Ovary (tissue), 9 donors: Measurements from ENCODE around the gene CSTF2. TPM values are rescaled to one million over a fixed set of nuclear protein-coding genes. Genes with fewer than 3 reads are reported as not detected.

ENCODE experiments used
- DNase-seq, 5 donors: peaks; one replicate each; pipeline ENCODE4 v3.0.0-alpha.2; 2019 to 2020
- H3K27ac ChIP-seq, 2 donors: fragments of 200-600 bp; one replicate each; pipeline versions ENCODE4 v1.5.1 to v1.8.0; 2019 to 2022
- H3K27me3 ChIP-seq: fragments of 200-600 bp; one replicate; pipeline ENCODE4 v1.8.0; 2022
- H3K36me3 ChIP-seq: fragments of 200-600 bp; sonication (generic); one replicate; pipeline ENCODE4 v1.5.1; 2019
- H3K4me1 ChIP-seq: one replicate; pipeline ENCODE4 v1.8.1; 2013; ENCODE audit warnings: mild to moderate bottlenecking, moderate library complexity; ENCODE audit not compliant: insufficient read depth
- H3K4me3 ChIP-seq: fragments of 200-600 bp; sonication (generic); one replicate; pipeline ENCODE4 v1.5.1; 2017
- H3K9me3 ChIP-seq, 2 donors: fragments of 200-600 bp in 1 of 2; sonication (generic) in 1 of 2; one replicate each; pipeline versions ENCODE4 v1.5.1 to v1.8.1; 2013 to 2019; ENCODE audit warnings: mild to moderate bottlenecking in 1 of 2, moderate library complexity in 1 of 2
- EP300 ChIP-seq: sonication (generic); formaldehyde crosslinking; IDR thresholded peaks from one replicate; pipeline ENCODE4 v1.6.1; 2017; ENCODE audit warnings: antibody characterized with exemption
- POLR2A ChIP-seq: fragments of 450-650 bp; IDR thresholded peaks from one replicate; pipeline ENCODE4 v1.6.1; 2017; ENCODE audit warnings: antibody characterized with exemption, mild to moderate bottlenecking, moderate library complexity
- WGBS, 3 donors: extraction: QIAGEN DNeasy Blood & Tissue Kit in 1 of 3; methylation state at CpG; one replicate each; pipeline versions ENCODE4 v1.1.5 to v1.1.7; 2013 to 2017; 5-methylcytosine and 5-hydroxymethylcytosine counted together
- intact Hi-C, 4 donors: fragments of 100-400 bp; cut with DNase I; formaldehyde crosslinking; loops; one replicate each; pipeline versions ENCODE4 v1.11.0 to v1.15.1; 2022 to 2023
- polyA plus RNA-seq, 2 donors: library from polyadenylated mRNA; stranded (reverse); fragments of 200-250 nt in 1 of 2; fragments of 350-450 nt in 1 of 2; fragmentation: Illumina TruSeq in 1 of 2; extraction: RNeasy Lipid Tissue Mini Kit (QIAGEN cat#74804) in 1 of 2; gene quantifications; one replicate each; pipeline ENCODE4 v1.2.3, GENCODE V29; 2013 to 2014
- total RNA-seq, 7 donors: library from RNA; depleted of rRNA in 2 of 7; stranded (reverse); fragments of >200 nt in 2 of 7; fragmentation: NEBNext Ultra II Directional in 3 of 7; extraction: Animal tissue kit (Norgen Biotek cat#: 25700) in 3 of 7; gene quantifications; one replicate each; pipeline versions ENCODE4 v1.1.0 to v1.2.4, GENCODE V29; 2016 to 2023
- TF ChIP-seq, protein P1 (sequence below), 3 donors: fragments of 450-650 bp in 2 of 3; fragments of 200-600 bp in 1 of 3; IDR thresholded peaks; one replicate each; pipeline versions ENCODE4 v1.5.1 to v1.8.0; 2016 to 2022; ENCODE audit warnings: antibody characterized with exemption in 3 of 3, mild to moderate bottlenecking in 1 of 3
- donor health status: DM: no; HTN: no; CAD: no; lungs with moderate emphysema.
- donor health status: DM: no; HTN: no; CAD: no.
- donor health status: Bipolar disorder and iron deficiency.
- donor health status: DM: yes; HTN: yes; CAD: no.
- donor health status: DM: no; HTN: no; CAD: no.
- donor health status: DM: yes; HTN: yes; CAD: no.

Gene CSTF2
- total and polyA plus RNA-seq, 9 donors: 4.4 to 12.8 (median 9.6) TPM

DNA sequence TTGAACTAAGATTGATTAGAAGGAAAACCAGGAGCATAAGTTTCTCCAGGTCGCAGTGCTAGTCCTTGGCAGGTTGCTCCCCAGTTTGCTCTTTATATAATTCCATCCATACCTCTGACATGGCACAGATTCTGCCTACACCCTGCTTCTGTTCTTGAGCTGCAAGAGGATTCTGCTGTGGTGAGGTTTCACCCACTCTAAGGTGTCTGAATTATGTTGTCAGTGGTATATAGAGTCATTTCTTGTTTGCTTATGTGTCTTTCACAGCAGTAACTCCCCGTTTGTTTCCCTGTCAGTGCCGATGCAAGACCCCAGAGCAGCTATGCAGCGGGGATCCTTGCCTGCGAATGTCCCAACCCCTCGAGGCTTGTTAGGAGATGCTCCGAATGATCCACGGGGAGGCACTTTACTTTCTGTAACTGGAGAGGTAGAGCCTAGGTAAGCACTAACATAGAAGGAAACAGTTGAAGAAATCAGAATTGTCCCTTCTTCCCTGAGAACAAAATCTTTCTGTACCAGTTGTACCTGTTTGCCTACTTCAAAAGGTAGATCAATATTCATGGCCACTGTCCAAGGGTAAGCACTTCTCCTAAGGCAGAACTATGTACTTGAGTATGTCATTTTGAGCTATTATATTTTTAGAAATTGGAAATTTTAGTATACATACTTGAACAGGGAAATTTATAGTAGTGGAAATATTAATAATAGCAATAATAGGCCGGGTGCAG lies 11.2 kb downstream of the CSTF2 start:
- H3K36me3 ChIP-seq: no peaks in the 10 kb centered on the region
- intact Hi-C loops: no loop called here

DNA sequence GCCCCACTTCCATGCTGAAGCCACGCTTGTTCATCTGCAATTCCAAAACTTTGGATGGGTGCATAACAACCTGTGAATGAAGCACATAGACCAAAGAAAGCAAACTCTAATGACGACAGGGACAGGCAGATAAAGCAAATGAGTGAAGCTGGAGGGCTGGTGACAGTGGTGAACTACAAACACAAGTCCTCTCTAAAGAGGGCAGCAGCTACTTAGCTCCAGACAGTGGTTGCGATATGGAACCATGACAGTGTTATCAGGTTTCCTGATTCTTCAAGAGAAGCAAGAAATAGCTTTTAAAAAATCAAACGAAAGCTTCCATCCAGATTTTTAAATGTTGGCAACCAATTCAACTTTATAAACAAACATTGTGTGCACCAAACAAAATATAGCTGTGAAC lies 30.1 kb downstream of the CSTF2 start:
- Histone ChIP-seq H3K36me3 (no peaks in the 10 kb centered on the region), H3K9me3 (no peaks in the 10 kb centered on the region), H3K27me3 (no peaks in the 10 kb centered on the region), H3K4me1 (no peaks in the 10 kb centered on the region), H3K27ac (no peak overlapping the region), H3K4me3 (no peak overlapping the region)
- intact Hi-C loops: no loop called here
- TF ChIP-seq EP300 (no peak), POLR2A (no peak)
- TF ChIP-seq, protein P1, sequence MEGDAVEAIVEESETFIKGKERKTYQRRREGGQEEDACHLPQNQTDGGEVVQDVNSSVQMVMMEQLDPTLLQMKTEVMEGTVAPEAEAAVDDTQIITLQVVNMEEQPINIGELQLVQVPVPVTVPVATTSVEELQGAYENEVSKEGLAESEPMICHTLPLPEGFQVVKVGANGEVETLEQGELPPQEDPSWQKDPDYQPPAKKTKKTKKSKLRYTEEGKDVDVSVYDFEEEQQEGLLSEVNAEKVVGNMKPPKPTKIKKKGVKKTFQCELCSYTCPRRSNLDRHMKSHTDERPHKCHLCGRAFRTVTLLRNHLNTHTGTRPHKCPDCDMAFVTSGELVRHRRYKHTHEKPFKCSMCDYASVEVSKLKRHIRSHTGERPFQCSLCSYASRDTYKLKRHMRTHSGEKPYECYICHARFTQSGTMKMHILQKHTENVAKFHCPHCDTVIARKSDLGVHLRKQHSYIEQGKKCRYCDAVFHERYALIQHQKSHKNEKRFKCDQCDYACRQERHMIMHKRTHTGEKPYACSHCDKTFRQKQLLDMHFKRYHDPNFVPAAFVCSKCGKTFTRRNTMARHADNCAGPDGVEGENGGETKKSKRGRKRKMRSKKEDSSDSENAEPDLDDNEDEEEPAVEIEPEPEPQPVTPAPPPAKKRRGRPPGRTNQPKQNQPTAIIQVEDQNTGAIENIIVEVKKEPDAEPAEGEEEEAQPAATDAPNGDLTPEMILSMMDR (IDR thresholded peaks at IDR 0.05): no peak
- WGBS, 3 donors: 55 to 63% (median 58%) methylated on average over 4 of the region's 4 CpGs
- DNase-seq: no peak

More for the DNA sequence above, 11.2 kb downstream of the CSTF2 start:
- TF ChIP-seq POLR2A (no peak), EP300 (no peak)
- TF ChIP-seq, protein P1 (IDR thresholded peaks at IDR 0.05): no peak
- H3K27me3 ChIP-seq: no peaks in the 10 kb centered on the region
- WGBS, 3 donors: 82 to 86% (median 85%) methylated on average over 9 of the region's 9 CpGs
- no peak for DNase-seq
- no peak overlapping the region for H3K4me3 ChIP-seq
- H3K4me1 ChIP-seq: no peaks in the 10 kb centered on the region
- H3K9me3 ChIP-seq: no peaks in the 10 kb centered on the region
- H3K27ac ChIP-seq: no peak overlapping the region

DNA sequence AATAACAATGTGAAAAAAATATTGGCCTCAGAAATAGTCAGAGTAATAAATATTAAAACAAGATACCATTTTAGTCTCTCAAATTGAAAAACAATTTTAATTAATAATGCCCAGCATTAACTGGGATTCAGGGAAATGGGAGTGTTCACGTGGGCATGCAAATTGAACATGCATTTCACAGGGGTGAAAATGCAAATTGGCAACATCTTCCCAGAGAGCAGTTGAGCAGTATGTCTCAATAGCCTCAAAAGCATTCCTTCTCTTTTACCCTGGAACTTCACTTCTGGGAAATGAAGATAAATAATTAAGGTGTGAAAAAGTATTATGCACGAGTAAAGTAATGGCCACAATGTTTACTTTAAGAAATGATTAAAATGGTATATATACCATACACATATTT lies 32.6 kb downstream of the CSTF2 start:
- TF ChIP-seq, protein P1 (IDR thresholded peaks at IDR 0.05): no peak
- TF ChIP-seq EP300 (no peak), POLR2A (no peak)

DNA sequence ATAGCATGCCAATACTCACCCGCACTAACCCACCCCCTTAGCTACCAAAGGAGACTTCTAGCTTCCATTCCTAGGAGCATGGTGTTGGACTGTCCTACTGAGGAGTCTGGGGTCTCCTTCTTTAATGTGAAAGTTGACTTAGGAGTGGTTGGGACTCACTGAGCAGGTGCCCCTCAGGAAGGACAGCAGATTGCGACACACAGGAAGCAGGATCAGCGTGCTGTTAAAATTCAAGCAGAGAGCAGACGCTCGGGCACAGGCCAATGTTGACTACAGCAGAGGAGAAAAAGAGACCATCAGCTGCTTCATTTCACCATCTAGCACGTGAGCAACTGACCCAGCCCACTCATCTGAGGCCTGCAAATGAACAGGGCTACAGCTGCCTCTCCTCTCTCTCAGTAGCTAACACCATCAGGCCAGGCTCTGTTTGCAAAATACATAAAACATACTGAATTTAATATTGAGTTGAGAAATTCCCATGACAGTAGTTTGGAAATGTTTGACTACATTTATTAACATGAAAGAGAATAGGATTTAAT lies 43.2 kb downstream of the CSTF2 start:
- TF ChIP-seq, protein P1 (IDR thresholded peaks at IDR 0.05): no peak
- TF ChIP-seq POLR2A: no peak
- no peak for TF ChIP-seq EP300
- WGBS, 3 donors: 48 to 56% (median 51%) methylated on average over 6 of the region's 6 CpGs
- Histone ChIP-seq H3K27ac (no peak overlapping the region), H3K36me3 (no peaks in the 10 kb centered on the region), H3K27me3 (no peaks in the 10 kb centered on the region), H3K9me3 (no peaks in the 10 kb centered on the region), H3K4me3 (no peak overlapping the region), H3K4me1 (no peaks in the 10 kb centered on the region)
- intact Hi-C loops: no loop called here
- DNase-seq: peak in 2 of 5 donors; percentile 15 to 25

More for the DNA sequence above, 32.6 kb downstream of the CSTF2 start:
- intact Hi-C loops: no loop called here
- Histone ChIP-seq H3K36me3 (no peaks in the 10 kb centered on the region), H3K27ac (no peak overlapping the region), H3K4me1 (no peaks in the 10 kb centered on the region), H3K4me3 (no peak overlapping the region), H3K9me3 (no peaks in the 10 kb centered on the region), H3K27me3 (no peaks in the 10 kb centered on the region)
- no peak for DNase-seq
- 37 to 49% (median 45%) methylated on average over 2 of the region's 2 CpGs for WGBS, 3 donors
